HG03060 (cell line): Measurements from ENCODE around the gene DDOST.
"Not testable (repeated sequence)": the region's sequence is repeated elsewhere in the genome, so short reads cannot be mapped to it uniquely, and the experiment has no call there.

Experiments used
- ATAC-seq: cut with Tn5 transposase; IDR thresholded peaks from one replicate; pipeline ENCODE4 v1.9.1; 2021; ENCODE audit warnings: low read depth, moderate number of reproducible peaks; ENCODE audit not compliant: unreplicated experiment

The DDOST gene

GRCh38 chr1:20626524-20626923 is 34.6 kb downstream of the DDOST start:
- ATAC-seq = no peak

DNA sequence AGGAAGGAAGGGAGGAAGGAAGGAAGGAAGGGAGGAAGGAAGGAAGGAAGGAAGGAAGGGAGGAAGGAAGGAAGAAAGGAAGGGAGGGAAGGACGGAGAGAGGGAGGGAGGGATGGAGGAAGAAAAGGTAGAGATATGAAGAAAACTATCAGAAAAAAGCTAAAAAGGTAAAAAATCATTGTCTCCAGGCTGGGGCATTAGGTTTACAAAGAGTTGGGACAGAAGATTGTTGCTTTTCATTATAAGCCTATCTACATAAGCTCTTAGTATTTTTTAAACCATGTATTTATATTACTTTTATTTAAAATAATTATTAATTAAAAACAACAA is 35.1 kb downstream of the DDOST start:
- no peak for ATAC-seq

GRCh38 chr1:20625176-20626097 is 35.7 kb downstream of the DDOST start:
- no peak for ATAC-seq

DNA sequence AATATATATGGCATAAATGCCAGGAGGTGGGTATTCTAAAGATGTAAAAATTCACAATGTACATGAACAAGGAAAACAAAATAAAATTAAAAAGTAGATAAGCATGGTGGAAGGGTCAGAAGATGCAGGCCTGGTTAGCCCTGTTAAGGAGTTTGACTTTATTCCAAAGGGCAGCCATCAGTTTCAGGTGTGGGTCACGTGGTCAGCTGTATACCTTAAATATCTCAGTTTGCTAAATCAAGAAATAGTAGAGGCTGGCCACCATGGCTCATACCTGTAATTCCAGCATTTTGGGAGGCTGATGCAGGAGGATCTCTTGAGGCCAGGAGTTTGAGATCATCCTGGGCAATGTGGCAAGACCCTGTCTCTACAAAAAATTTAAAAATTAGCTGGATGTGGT is 36.5 kb downstream of the DDOST start:
- ATAC-seq = no peak

GRCh38 chr1:20621012-20621411 is 40.2 kb downstream of the DDOST start:
- no peak for ATAC-seq

- ATAC-seq = no peak
Measured at GRCh38 chr1:20619999-20620398, 41.2 kb downstream of the DDOST start.

- no peak for ATAC-seq
Measured at GRCh38 chr1:20618550-20618949, 42.6 kb downstream of the DDOST start.

- no peak for ATAC-seq
Measured at GRCh38 chr1:20616847-20617487, 44.2 kb downstream of the DDOST start.

DNA sequence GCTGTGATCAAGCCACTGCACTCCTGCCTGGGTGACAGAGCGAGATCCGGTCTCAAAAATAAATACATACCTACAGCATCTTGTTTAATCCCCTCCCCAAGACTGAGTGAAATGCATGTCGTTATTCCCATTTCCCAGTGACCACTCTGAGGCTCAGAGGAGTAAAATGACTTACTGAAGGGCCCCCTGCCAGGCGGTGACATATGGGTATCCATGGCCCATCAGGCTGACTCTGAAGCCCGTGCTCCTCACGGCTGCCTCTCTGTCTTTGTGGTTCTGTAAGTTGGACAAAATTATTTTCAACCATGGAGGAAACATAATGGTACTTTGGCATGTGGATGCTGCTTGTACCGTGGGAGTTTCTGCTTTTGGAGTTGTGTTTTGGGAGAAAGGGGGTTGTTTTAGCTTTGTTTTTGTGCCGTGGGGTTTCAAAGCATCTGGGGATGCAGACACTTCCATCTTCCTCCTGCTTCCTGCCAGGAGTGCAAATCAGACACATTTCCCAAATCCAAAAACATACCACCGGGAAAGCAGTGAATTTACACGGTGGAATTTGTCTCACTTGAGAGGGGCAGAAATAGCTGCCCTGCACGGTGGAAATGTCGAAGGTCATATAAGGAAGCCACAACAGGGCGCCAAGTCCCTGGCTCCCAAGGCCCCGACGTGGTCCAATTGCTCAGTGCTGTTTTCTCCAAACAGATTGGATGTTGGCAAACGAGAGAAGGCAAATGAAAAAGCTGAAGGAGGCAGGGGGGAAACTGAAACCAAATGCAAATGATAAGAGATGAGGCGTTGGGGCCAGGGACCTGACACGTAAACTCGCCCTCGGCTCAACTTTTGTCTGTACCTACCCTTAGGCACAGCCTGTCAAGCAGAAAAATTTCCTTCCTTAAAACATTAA is 45.0 kb downstream of the DDOST start:
- no peak for ATAC-seq

- no peak for ATAC-seq
Measured at GRCh38 chr1:20614131-20614579, 47.0 kb downstream of the DDOST start.

- ATAC-seq = no peak
Measured at GRCh38 chr1:20612221-20612746, 48.9 kb downstream of the DDOST start.

GRCh38 chr1:20611652-20612051 is 49.5 kb downstream of the DDOST start:
- ATAC-seq = no peak

DNA sequence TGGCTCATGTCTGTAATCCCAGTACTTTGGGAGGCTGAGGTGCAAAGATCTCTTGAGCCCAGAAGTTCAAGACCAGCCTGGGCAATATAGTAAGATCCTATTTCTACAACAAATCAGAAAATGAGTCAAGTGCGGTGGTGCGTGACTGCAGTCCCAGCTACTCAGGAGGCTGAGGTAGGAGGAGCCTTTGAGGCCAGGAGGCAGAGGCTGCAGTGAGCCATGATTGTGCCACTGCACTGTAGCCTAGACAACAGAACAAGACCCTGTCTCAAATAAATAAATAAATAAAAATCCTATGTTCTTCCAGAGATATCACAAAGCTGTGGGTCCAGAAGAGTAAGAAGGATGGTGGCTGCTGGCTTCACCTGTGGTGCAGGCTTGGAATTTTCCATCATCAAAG is 50.2 kb downstream of the DDOST start:
- ATAC-seq = no peak

- ATAC-seq = no peak
Measured at GRCh38 chr1:20609541-20609940, 51.6 kb downstream of the DDOST start.

GRCh38 chr1:20606801-20607570 is 54.2 kb downstream of the DDOST start:
- ATAC-seq = not testable (repeated sequence)

DNA sequence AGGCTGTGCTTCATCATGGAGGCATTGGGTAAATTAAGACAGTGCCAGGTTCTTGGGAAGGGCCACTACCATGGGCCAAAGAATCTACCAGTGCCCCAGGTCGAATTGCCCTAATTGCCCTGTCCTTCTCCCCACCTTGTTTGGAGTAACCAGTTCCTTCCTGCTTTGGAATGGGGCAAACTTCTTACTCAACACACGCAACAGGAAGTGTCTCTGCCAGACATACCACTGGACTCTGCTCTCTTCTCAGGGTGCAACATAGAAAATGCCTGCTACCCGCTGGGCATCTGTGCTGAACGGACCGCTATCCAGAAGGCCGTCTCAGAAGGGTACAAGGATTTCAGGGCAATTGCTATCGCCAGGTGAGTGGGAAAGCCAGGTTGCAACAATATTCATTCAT is 56.5 kb downstream of the DDOST start:
- ATAC-seq = no peak

- no peak for ATAC-seq
Measured at GRCh38 chr1:20603504-20604464, 57.4 kb downstream of the DDOST start.

DNA sequence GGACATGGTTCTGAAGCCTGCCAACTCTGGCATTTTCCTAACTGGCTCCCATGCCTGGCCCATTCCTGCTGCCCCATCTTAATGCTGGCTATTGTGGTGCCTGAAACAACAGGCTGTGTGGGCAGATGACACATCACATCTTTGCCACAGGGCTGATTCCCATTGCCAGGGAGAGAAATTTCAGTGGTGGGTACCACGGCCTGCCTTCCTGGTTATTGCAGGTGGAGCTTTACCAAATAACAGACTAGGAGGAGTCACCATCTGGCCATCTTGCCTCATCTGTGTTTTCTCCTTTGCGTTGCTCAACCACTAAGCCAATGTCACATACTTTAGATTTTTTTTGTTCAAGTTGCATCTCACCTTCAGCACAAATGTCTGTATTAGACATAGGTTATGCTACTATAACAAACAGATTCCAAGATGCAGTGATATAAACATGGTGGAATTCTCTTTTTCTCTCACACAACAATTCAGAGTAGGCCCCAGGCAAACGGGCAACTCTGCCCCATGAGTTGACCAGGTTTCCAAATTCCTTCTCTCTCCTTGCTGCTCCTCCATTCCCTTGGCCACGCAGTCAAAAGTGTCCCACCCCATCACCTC is 58.2 kb downstream of the DDOST start:
- ATAC-seq = no peak
